ENCODE data around the gene IGFL4.

Gene IGFL4

DNA sequence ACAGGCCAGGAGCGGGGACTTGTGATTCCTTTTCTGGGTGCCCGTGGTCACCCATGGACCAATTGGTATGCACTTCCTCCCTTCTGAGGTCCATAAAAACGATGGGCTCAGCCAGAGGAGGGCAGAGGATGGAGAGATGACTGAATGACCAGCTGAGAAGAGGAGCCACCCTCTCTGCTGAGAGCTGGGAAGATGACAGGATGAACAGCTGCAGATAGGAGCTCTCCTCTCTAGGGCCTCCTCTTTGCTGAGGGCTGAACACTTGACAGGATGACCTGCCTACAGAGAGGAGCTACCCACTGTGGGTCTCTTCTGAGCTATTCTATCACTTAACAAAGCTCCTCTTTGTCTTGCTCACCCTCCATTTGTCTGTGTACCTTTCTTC is 4.1 kb downstream of the IGFL4 start:
- no peak for DNase-seq
- H3K27me3 ChIP-seq, result peaks cover 46% of the 10 kb centered on the region
- TF ChIP-seq CTCF (IDR thresholded peaks at IDR 0.05; ENCODE audit: low read depth, low read length), result no peak

GRCh38 chr19:46035986-46036743 is 4.6 kb downstream of the IGFL4 start:
- H3K36me3 ChIP-seq, result no peaks in the 10 kb centered on the region
- H3K4me1 ChIP-seq, result no peaks in the 10 kb centered on the region
- peaks cover 48% of the 10 kb centered on the region for H3K27me3 ChIP-seq
- DNase-seq, result no peak
- H3K9me3 ChIP-seq, result no peaks in the 10 kb centered on the region
- TF ChIP-seq CTCF (IDR thresholded peaks at IDR 0.05; ENCODE audit: low read depth, low read length), result no peak
- H3K4me3 ChIP-seq (ENCODE audit: low read depth, low read length), result no peak overlapping the region

More for the DNA sequence above, 4.1 kb downstream of the IGFL4 start:
- H3K4me1 ChIP-seq, result no peaks in the 10 kb centered on the region
- H3K4me3 ChIP-seq (ENCODE audit: low read depth, low read length), result no peak overlapping the region
- H3K9me3 ChIP-seq, result no peaks in the 10 kb centered on the region
- H3K36me3 ChIP-seq, result no peaks in the 10 kb centered on the region

- TF ChIP-seq CTCF (IDR thresholded peaks at IDR 0.05; ENCODE audit: low read depth, low read length), result no peak
- no peak for DNase-seq
- no peaks in the 10 kb centered on the region for H3K36me3 ChIP-seq
- no peaks in the 10 kb centered on the region for H3K4me1 ChIP-seq
- peaks cover 43% of the 10 kb centered on the region for H3K27me3 ChIP-seq
- H3K4me3 ChIP-seq (ENCODE audit: low read depth, low read length), result no peak overlapping the region
- no peaks in the 10 kb centered on the region for H3K9me3 ChIP-seq
Measured at GRCh38 chr19:46035546-46035945, 5.3 kb downstream of the IGFL4 start.

DNA sequence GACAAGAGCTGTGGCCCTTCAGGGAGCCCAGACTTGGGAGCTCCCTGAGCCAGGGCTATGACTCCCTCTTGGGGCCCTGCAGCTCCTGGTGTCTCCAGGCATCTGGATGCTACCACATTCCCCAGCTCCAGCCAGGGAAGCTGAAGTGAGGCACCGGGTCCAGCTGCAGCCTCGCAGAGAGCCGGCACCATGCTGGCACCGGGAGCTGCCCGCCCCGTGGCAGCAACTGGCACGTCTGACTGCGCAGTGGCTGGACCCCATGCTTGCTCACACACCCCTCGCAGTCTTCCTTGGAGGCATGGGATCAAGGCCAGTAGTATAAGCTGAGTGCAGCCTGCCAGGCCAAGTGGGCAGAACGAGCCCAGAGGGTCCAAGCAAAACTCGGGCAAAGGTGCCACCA is 7.4 kb downstream of the IGFL4 start:
- no peak for DNase-seq
- Histone ChIP-seq H3K36me3 (no peaks in the 10 kb centered on the region), H3K27me3 (peaks cover 32% of the 10 kb centered on the region), H3K4me3 (ENCODE audit: low read depth, low read length) (no peak overlapping the region), H3K9me3 (no peaks in the 10 kb centered on the region), H3K4me1 (no peaks in the 10 kb centered on the region)
- no peak for TF ChIP-seq CTCF (IDR thresholded peaks at IDR 0.05; ENCODE audit: low read depth, low read length)

DNA sequence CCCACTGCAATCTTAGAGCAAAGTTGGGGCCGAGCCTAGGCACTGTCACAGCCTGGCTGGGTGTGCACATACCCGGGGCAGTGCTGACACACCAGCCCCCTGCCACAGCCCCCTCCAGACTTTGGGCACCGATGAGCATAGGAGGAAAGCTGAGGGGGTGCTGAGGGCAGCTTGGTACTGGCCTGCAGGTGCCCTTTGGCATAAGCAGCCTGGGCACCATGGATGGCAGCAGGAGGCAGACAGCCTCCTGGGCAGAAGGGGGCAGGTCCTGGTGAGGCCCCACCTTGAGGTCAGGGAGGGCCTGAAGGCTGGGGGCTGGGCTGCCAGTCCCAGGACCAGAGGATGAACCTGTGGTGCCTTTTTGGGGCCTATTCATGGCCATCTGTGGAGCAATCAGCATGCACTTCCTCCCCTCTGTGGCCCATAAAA is 8.2 kb downstream of the IGFL4 start:
- Histone ChIP-seq H3K4me3 (ENCODE audit: low read depth, low read length) (no peak overlapping the region), H3K36me3 (no peaks in the 10 kb centered on the region), H3K9me3 (no peaks in the 10 kb centered on the region), H3K4me1 (no peaks in the 10 kb centered on the region), H3K27me3 (peaks cover 32% of the 10 kb centered on the region)
- no peak for TF ChIP-seq CTCF (IDR thresholded peaks at IDR 0.05; ENCODE audit: low read depth, low read length)
- DNase-seq, result no peak

- H3K27me3 ChIP-seq, result peaks cover 32% of the 10 kb centered on the region
- no peak for TF ChIP-seq CTCF (IDR thresholded peaks at IDR 0.05; ENCODE audit: low read depth, low read length)
- no peak overlapping the region for H3K4me3 ChIP-seq (ENCODE audit: low read depth, low read length)
- H3K9me3 ChIP-seq, result no peaks in the 10 kb centered on the region
- no peaks in the 10 kb centered on the region for H3K4me1 ChIP-seq
- DNase-seq, result no peak
- no peaks in the 10 kb centered on the region for H3K36me3 ChIP-seq
Measured at GRCh38 chr19:46031781-46032596, 8.8 kb downstream of the IGFL4 start.
